NCI-H2029 treated with DMSO at 0.1 percent for 48 hours (cell line): ENCODE data around the gene ZFPL1.

ENCODE experiments used
- DNase-seq: peaks from one replicate; lab custom pipeline; 2025; lab: John Stamatoyannopoulos, UW

The ZFPL1 gene

DNA sequence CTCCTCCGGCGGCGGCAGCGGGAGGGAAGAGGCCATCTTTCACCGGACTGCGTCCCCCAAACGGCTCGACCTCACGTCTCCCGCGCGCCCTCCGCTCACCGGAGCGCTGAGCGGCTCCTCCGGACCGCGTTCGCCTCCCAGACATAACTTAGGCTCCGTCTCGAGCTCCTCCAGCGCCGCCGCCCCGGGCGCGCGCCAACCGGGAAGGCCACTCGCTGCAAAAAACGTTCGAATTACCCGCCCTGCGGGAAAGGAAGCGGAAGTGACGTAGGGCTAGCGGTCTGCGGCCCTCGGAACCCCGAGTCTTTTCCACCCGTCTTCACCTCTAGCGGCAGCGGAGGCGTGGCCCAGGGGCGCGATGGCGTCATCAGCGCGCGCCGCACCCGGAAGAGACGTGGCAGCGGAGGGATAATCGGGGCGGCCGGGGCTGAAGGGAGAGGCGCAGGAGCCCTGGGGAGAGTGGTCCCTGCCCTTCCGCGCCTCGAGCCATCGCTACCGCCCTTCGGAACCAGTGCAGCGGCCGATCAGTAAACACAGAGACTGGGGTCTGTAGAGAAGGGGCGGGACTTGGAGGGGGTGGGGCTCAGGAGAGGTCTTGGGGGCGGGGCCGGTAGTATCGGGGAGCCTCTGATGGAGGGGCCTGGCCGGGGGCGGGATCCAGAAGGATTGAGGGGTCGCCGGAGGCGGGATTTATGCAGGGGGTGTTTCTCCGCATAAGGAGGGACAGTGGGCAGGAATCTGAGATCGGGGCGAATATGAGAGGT lies at the start of gene ZFPL1, which contains the start of gene CDCA5:
ZFPL1 (plus strand) TSS at position 389 of the 764 bp plus-strand sequence. CDS start 477 bp downstream, outside the sequence.
CDCA5 (minus strand) TSS at position 207 of the 764 bp plus-strand sequence; CDS start at position 145, 62 bp downstream.
- peak; percentile 90 for DNase-seq

DNA sequence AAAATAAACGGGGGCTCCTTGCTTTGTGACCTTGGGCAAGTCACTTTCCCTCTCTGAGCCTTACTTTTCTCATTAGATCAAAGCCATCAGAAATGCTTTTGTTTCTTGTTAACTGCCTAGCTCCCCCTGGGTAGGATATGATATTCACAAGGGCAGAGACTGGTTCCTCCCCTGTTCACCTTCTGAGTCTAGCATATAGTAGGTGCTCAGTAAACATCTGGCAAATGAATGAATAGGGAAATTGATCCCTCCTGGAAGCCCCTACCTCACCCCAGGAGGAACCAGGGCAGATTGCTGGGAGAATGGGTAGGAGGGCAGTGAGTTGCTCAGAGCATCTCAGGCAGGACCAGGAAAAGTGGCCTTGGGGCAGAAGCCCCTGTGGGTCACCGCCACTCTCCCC lies 49.6 kb upstream of the ZFPL1 start:
- no peak for DNase-seq

DNA sequence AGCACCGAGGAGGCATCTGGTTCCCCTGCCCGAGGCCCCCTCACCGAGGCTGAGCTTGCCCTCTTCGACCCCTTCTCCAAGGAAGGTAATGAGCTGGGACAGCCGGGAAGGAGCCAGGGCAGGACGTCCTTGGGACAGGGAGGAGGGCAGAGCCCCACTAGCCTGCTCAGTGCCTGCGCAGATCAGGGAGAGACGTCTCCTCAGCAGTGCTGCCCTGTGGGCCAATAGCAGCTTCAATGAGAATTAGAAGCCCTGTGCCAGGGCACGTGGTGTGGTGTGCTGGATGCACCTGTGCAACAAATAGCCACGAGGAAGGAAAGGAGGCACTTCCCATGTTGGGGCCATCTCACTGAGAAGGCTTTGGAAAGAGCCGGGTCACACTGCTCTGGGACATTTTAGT lies 48.4 kb upstream of the ZFPL1 start:
- DNase-seq, result no peak

DNA sequence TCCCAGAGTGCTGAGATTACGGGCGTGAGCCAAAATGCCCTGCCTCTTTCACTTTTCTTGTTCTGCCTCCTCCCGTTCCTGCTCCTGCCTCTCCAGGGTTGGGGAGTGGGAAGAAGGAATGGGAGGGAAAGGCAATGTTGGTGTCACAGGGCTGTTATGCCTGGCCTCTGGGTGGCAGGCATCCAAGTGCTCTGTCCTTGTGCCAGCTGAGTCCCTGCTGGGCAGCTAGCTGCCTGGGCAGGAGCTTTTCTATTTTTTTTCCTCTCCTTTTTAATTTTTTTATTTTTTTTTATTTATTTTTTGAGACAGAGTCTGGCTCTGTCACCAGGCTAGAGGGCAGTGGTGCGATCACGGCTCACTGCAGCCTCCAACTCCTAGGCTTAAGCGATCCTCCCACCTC lies 47.1 kb upstream of the ZFPL1 start:
- DNase-seq, result no peak

DNA sequence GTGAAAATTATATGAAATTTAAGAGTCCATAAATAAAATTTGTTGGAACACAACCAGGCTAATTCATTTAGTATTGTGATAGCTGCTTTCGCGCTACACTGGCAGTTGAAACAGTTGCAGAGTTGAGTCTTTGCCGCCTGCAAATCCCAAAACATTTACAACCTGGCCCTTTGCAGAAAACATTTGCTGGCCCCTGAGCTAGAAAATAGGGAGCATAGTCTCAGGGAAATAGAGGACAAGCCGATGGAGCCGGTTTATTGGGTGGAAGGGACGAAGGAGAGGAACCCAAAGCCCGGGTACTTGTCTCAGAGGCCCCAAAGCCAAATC lies 43.5 kb upstream of the ZFPL1 start:
- DNase-seq, result no peak

DNA sequence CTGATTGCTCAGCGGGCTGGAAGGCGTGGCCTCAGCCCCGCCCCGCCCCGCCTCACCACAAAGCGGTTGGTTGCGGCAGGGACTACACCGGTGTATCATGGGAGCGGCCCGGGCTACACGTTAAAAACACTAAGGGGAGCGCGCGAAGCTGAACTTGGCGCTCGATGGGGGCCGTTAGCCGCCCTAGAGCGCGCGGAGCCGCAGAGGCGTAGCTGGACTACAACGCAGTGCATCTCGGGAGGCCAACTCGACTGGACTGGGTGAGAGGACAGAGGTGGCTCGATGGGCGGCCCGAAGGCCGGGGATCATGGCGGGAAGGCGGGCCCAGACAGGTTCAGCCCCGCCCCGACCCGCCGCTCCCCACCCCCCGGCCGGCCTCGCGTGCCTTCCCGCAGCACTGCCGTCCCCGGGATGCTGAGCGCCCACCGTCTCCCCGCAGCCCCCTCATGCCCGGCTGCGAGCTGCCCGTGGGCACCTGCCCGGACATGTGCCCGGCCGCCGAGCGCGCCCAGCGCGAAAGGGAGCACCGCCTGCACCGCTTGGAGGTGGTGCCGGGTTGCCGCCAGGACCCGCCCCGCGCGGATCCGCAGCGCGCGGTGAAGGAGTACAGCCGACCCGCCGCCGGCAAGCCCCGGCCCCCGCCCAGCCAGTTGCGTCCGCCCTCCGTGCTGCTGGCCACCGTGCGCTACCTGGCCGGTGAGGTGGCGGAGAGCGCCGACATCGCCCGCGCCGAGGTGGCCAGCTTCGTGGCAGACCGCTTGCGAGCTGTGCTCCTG lies 43.0 kb upstream of the ZFPL1 start, which contains the start of gene SAC3D1:
SAC3D1 (plus strand) TSS at position 364 of the 776 bp plus-strand sequence; CDS start at position 447, 83 bp downstream.
- peak; percentile 75 for DNase-seq

DNA sequence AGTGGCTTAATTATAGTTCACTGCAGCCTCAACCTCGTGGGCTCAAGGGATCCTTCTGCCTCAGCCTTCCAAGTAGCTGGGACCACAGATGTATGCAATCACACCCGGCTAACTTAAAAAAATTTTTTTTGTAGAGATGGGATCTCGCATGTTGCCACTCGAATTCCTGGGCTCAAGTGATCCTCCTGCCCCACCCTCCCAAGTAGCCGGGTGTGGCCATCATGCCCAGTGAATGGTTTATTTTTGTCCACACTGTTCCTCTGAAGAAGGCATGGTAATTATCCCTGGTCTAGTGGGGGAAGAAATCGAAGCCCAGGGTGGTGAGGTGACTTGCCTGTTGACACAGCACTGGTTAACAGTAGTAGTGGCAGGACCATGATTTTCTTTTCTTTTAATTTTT lies 41.1 kb upstream of the ZFPL1 start:
- no peak for DNase-seq

DNA sequence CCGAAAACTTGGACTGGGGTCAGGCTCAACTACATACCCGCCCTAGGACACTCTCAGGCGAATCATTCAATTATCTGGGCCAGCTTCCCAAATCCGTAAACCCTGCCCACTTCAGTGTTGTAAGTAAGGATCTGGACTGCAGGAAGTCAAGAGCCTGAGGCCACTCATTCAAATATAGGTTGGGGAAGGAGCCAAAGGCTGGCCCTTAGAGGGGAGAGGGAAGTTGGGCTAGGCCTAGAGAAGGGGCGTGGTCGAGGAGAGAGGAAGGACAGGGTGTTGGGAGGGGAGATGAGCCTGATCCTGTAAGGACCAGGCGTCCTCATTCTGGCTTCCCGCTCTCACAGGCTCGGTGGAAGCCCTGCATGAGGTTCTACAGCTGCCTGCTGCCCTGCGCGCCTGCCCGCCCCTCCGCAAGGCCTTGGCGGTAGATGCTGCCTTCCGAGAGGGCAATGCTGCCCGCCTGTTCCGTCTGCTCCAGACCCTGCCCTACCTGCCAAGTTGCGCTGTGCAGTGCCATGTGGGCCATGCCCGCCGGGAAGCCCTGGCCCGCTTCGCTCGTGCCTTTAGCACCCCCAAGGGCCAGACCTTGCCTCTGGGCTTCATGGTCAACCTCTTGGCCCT lies 40.0 kb upstream of the ZFPL1 start:
- DNase-seq, result no peak

DNA sequence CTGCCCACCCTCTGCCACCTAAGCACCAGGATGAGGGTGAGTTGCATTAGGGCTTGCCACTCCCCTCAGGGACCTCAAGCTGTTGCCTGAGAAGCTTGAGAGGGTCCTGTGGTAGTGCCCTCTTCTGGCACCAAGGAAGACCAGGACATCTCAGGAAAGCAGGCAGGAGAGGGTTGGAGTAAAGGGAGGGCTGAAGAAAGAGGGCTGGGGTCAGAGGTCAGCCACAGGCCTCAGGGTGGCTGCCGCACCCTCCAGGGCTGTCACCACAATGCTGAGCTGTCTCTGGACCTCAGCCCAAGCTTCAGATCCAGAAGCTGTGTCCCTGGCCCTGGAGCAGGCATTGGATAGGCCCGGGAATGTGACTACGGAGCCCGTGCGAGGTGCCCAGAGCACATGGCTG lies 39.0 kb upstream of the ZFPL1 start:
- DNase-seq, result no peak

DNA sequence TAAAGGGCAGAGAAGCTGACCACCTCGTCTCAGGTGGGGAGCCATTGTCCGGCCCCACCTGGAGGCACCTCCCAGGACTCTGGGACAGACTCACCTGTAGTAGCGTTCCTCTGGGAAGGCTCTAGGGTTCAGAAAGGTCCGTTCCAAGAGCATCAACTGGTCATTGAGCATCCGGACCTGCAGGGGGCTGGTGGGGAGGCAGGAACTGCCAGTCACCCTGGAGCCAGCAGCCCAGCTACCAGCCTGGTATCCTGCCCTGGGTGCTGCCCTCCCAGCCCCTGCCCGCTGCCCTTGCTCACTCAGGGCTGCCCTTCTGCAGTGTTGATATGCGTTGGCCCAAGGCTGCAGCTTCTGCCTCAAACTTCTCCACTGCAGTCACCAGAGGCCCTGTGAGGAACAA lies 38.3 kb upstream of the ZFPL1 start:
- no peak for DNase-seq

DNA sequence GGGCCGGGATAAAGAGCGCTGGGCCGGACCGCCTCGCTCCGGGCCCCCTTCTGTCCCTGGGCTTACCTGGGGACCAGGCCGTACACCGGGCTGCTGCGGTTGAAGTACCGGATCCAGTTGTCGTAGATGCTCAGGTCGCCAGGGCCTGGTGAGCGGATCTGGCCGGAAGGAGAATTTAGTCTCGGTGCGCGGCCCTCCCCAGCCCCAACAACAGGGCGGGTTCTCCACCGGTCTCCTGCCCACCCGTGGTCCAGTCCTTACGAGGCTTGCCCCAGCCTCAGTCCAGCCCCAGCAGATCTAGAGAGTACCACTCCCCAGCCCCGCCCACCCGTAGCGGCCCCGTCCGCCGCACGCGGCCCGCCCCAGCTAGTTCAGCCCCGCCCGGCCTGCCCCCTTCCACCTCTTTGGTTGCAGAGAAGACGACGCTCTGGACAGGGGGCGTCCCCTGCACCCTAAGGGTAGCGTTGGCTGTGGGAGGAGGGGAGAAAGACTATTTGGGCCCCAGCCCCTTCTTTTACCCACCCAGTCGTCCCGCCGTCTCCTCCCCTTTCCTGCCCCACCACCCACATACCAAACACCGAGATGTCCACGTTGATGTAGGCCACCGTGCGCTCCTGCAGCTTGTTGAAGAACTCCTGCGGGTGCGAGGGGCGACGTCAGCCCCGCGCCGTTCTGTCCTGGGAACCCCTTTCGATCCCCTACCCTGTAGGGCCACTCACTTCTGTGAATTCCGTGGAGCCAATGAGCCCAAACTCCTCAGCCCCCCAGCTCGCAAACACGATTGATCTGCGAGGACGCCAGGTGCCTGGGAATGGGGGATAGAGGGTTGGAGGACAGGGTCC lies 36.2 kb upstream of the ZFPL1 start:
- DNase-seq, result no peak

DNA sequence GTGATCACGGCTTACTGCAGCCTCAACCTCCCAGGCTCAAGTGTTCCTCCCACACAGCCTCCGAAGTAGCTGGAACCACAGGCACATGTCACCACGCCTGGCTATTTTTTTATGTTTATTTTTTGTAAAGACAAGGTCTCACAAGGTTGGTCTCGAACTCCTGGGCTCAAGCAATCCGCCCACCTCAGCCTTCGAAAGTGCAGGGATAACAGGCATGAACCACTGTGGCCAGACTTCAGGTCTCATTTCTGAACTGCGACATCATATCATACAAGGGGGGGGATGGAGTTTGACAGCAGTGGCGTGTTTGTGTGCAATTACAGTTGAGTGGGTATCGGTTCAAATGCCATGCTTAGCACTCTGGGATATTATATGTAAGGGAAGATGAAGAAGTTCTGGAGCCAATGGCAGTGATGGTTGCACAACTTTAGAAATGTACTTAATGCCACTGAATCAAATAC lies 32.6 kb upstream of the ZFPL1 start:
- DNase-seq, result no peak

DNA sequence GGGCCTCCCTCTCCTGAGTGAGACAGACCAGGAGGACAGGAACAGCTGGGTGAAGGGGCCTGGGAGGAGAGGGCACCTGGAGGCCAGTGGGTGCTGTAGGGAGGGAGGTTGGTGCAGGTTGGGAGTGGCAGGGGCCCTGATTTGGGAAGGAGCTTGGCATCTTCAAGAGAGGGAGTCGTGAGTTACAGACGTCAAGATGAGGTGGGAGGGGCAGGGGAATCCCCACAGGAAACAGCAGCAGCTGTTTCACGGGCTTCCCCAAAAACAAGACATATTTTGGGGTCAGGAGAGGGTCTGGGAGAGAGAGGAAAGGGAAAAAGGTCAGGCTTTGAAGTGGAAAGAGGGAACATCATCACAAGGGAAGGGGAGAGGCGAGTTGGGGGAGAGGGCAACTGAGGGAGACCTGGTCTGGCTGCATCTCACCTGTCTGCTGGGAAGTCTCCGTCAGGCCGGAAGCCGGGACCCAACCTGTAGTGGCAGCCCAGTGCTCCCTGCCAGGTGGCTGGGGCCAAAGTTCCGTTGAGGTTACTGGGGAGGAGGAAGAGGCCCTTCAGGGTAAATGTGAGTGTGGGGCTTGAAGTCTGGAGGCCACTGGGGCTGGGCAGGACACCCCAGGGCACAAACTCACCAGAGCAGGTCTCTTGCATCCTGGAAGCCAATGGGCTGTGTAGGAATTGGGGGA lies 30.1 kb upstream of the ZFPL1 start:
- no peak for DNase-seq

DNA sequence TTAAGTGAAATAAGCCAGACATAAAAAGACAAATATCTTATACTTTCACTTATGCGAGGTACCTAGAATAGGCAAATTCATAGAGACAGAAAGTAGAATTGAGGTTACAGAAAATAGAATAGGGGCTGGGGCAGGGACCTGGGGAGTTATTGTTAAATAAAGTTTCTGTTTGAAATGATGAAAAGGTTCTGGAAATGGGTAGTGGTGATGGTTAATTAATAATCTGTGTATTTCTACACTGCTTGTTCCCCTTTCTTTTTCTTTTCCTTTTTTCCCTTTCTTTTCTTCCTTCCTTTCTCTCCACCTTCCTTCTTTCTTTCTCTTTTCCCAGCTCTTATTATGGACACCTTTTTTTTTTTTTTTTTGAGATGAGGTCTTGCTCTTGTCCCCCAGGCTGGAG lies 28.5 kb upstream of the ZFPL1 start:
- no peak for DNase-seq

DNA sequence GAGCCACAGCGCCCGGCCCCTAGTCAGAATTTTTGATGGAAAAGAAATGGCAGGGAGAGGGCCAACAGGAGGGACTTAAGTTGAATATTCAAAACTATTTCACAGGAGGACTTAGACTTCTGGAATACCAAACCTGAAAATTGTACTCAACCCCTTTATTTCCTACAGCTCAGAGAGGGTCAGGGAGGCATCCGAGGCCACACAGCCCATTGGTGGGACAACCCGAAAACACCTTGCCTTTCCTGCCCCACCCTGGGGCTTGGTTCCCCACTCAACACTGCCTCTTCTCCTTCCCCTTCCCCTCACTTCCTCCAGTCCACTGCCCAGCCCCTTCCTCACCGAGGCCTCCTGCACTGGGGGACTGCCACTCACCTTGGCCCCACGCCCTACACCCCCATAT lies 27.0 kb upstream of the ZFPL1 start:
- DNase-seq, result no peak

DNA sequence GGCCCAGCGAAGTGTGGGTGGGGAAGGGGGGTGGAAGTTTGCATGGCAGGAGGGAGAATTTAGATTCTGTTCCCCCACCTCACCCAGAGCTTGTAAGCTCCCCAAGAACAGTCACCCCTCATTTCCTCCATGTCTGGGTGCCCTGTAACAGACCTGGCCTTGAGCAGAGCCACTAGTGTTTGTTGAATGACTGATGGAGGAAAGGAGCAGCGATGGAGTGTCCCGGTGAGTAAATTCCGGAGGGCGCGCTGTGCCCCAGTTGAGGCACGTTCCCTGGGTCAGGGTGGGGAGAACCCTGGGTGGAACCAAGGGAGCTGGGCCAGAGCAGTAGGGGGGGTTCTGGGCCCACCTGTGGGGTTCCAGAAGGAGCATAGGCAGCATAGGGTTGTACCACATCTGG lies 26.5 kb upstream of the ZFPL1 start:
- no peak for DNase-seq

DNA sequence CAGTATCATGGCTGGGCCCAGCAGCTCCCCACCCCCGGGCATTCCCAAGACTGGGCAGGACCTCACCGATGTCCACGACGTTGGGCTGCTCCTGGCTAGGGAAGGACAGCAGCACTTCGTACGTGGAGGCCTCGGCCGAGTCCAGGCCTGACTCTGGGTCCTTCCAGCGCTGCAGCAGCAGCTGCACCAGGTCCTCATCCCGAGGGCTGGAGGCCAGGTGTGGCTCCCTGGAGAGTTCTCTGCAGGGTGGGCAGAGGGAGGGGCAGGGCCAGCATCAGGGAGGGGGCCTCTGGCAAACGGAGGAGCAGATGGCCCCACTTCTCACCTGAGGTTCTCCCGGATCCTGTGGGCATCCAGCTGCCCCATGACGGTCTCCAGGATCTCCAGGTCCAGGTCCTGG lies 26.0 kb upstream of the ZFPL1 start:
- no peak for DNase-seq

DNA sequence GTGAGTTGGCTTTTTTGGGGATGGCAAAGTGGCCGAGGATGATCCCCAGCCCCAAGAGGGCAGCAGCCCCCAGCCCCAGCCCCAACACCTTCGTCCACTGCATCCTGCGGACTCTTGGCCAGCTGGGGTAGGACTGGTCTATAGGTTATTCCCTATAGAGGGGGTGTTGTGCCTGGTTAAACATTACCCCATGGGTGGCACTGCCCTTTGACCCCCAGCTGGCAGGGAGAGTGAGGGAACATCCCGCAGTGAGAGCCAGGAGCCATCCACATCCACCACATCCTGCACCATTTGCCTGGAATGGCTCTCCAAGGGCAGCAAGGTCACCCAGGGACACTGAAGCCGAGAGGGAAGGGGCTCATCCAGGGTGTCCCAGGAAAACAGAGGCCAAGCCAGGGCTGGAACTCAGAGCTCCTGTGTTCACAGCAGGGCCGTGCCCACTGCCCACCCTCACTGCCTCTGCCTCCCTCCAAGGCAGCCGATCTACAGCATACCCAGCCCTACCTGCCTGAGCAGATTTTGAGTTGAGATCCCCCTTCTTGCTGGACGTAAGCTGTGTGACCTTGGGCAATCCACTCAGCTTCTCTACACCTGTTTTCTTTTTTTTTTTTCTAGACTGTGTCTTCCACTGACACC lies 25.5 kb upstream of the ZFPL1 start, which contains the start of gene NAALADL1:
NAALADL1 (minus strand) TSS at position 135 of the 636 bp plus-strand sequence; CDS start at position 103, 32 bp downstream.
- no peak for DNase-seq

DNA sequence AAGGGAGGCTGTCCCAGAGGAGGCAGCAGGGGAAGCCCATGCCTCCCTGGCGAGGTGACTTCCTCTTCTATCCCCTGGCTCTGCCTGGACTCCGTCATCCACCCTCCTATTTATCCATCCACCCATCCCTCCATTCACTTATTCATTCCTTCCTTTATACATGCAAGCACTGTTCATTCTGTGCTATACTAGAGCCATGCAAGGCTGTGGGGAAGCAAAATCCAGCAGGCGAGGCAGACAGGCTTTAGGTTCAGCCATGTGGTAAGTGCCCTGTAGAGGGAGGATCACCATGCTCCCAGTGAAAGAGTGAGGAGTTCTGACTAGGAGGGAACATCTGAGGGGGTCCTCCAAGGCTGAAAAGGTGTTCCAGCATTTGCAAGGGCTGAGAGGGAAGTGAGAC lies 24.5 kb upstream of the ZFPL1 start:
- no peak for DNase-seq

DNA sequence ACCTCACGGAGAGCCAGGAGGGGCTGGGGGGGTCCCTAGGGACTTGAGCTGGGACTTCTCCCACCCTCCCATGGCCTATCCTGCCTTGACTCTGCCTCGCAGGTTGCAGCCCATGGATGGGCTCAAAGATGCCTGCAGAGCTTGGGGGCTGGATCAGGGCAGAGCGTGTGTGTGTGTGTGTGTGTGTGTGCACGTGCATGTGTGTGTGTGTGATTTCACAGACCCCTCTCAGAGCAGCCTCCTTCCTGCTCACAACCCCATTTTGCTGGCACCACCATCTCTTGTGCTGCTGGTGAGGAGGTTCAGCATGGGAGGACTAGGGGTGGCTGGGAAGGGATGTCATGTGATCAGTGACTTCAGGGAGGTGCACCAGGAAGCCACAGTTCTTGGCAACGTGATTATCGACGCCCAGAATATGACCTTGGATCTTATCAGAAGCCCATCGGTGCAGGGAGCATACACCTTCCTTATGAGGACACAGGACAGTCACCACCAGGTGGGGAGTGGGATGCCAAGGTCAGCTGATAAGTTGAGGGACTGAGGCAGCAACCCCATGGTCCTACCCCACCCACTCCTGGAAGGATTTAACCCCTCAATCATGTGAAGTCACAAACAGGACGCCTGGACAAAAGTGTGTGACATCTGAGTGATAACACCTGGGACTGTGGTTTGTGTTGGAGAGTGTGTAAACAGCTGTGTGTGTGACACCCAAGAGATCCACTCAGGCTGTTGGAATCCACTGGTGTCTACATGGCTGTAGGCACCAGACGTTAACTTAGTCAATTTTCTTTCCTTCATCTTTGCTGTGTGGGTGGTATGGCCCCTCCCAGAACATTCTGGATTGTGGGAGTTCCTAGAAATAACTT lies 23.8 kb upstream of the ZFPL1 start:
- no peak for DNase-seq
